Panc1 (cell line): ENCODE results near the gene ANKRD13C.

ENCODE experiments used
- POLR2AphosphoS5 ChIP-seq: IDR thresholded peaks from 2 replicates; pipeline ENCODE4 v1.6.1; 2012; ENCODE audit warnings: mild to moderate bottlenecking, low read depth, low read length, moderate library complexity
- REST ChIP-seq, 2 experiments: IDR thresholded peaks; 2 replicates each; pipeline ENCODE4 v1.6.1; 2011 to 2012; ENCODE audit warnings: low read depth in 2 of 2, control low read depth in 1 of 2, low read length in 1 of 2, mild to moderate bottlenecking in 1 of 2, moderate library complexity in 1 of 2; ENCODE audit not compliant: insufficient read depth in 1 of 2
- TCF7L2 ChIP-seq: IDR thresholded peaks from 2 replicates; pipeline ENCODE4 v1.6.1; 2011; ENCODE audit warnings: mild to moderate bottlenecking, low read depth, low read length, inconsistent platforms
- TF ChIP-seq, protein P1 (sequence below): fragments of 450-650 bp; IDR thresholded peaks from 2 replicates; pipeline ENCODE4 v1.5.1; 2017; ENCODE audit warnings: mild to moderate bottlenecking

GRCh38 chr1:70248729-70249128 lies 105.8 kb downstream of the ANKRD13C start:
- TF ChIP-seq, protein P1, sequence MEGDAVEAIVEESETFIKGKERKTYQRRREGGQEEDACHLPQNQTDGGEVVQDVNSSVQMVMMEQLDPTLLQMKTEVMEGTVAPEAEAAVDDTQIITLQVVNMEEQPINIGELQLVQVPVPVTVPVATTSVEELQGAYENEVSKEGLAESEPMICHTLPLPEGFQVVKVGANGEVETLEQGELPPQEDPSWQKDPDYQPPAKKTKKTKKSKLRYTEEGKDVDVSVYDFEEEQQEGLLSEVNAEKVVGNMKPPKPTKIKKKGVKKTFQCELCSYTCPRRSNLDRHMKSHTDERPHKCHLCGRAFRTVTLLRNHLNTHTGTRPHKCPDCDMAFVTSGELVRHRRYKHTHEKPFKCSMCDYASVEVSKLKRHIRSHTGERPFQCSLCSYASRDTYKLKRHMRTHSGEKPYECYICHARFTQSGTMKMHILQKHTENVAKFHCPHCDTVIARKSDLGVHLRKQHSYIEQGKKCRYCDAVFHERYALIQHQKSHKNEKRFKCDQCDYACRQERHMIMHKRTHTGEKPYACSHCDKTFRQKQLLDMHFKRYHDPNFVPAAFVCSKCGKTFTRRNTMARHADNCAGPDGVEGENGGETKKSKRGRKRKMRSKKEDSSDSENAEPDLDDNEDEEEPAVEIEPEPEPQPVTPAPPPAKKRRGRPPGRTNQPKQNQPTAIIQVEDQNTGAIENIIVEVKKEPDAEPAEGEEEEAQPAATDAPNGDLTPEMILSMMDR = no peak
- TF ChIP-seq TCF7L2 (no peak), POLR2AphosphoS5 (no peak), REST (IDR thresholded peaks at IDR 0.05; ENCODE audit: insufficient read depth in 1 of 2, low read depth in 2 of 2, low read length in 1 of 2) (no peak)
